ENCODE measurements around the gene IL27RA.
A peak's percentile ranks its signal among the peaks of the same experiment; 100 is the strongest.

Gene IL27RA

GRCh38 chr19:14073925-14074838 is 42.6 kb downstream of the IL27RA start:
- no peak for DNase-seq (ENCODE audit: low read depth, low spot score)
- peak overlapping the region; percentile 66 for H3K4me3 ChIP-seq (ENCODE audit: low read length)

GRCh38 chr19:14078411-14078810 is 46.8 kb downstream of the IL27RA start:
- H3K4me3 ChIP-seq (ENCODE audit: low read length) = no peak overlapping the region
- DNase-seq (ENCODE audit: low read depth, low spot score) = no peak

- DNase-seq (ENCODE audit: low read depth, low spot score) = peak; percentile 100
- peak overlapping the region; percentile 87 for H3K4me3 ChIP-seq (ENCODE audit: low read length)
These were observed 49.6 kb downstream of the IL27RA start for GRCh38 chr19:14080887-14081796.

- no peak for DNase-seq (ENCODE audit: low read depth, low spot score)
- peak overlapping the region; percentile 77 for H3K4me3 ChIP-seq (ENCODE audit: low read length)
These were observed 50.5 kb downstream of the IL27RA start for GRCh38 chr19:14081797-14082674.

GRCh38 chr19:14082675-14082960 is 51.1 kb downstream of the IL27RA start:
- no peak overlapping the region for H3K4me3 ChIP-seq (ENCODE audit: low read length)
- no peak for DNase-seq (ENCODE audit: low read depth, low spot score)

GRCh38 chr19:14085309-14085995 is 53.9 kb downstream of the IL27RA start, which contains the start of gene C19orf67:
Gene C19orf67 (minus strand): TSS chr19:14085783. CDS start chr19:14085627, 156 bp downstream.
- no peak within 1 kb of the TSS for H3K4me3 ChIP-seq (ENCODE audit: low read length)
- no peak for DNase-seq (ENCODE audit: low read depth, low spot score)

GRCh38 chr19:14086098-14086497 is 54.5 kb downstream of the IL27RA start:
- DNase-seq (ENCODE audit: low read depth, low spot score) = no peak
- H3K4me3 ChIP-seq (ENCODE audit: low read length) = no peak overlapping the region

GRCh38 chr19:14088634-14089411 is 57.3 kb downstream of the IL27RA start:
- H3K4me3 ChIP-seq (ENCODE audit: low read length) = no peak overlapping the region; the same call in 1 of the 2 replicates

GRCh38 chr19:14089412-14089661 is 57.8 kb downstream of the IL27RA start:
- H3K4me3 ChIP-seq (ENCODE audit: low read length) = peak overlapping the region; percentile 54
- no peak for DNase-seq (ENCODE audit: low read depth, low spot score)

More at GRCh38 chr19:14088634-14089411, 57.3 kb downstream of the IL27RA start:
- no peak for DNase-seq (ENCODE audit: low read depth, low spot score)

GRCh38 chr19:14089662-14090508 is 58.3 kb downstream of the IL27RA start:
- DNase-seq (ENCODE audit: low read depth, low spot score) = no peak
- peak overlapping the region; percentile 54 for H3K4me3 ChIP-seq (ENCODE audit: low read length)

- peak; percentile 86 for DNase-seq (ENCODE audit: low read depth, low spot score)
- H3K4me3 ChIP-seq (ENCODE audit: low read length) = peak within 1 kb of the TSS; percentile 77
These were observed 59.0 kb downstream of the IL27RA start, which contains the start of gene SAMD1 for GRCh38 chr19:14090509-14091080. Gene SAMD1 (minus strand): TSS chr19:14090751.

- DNase-seq (ENCODE audit: low read depth, low spot score) = peak; percentile 72
These were observed 59.7 kb downstream of the IL27RA start for GRCh38 chr19:14091081-14091812.

GRCh38 chr19:14091813-14092462 is 60.4 kb downstream of the IL27RA start:
- no peak for DNase-seq (ENCODE audit: low read depth, low spot score)

More at GRCh38 chr19:14091081-14091812, 59.7 kb downstream of the IL27RA start:
- peak overlapping the region; percentile 77 for H3K4me3 ChIP-seq (ENCODE audit: low read length)

GRCh38 chr19:14093117-14093823 is 61.7 kb downstream of the IL27RA start:
- H3K4me3 ChIP-seq (ENCODE audit: low read length) = no peak overlapping the region
- DNase-seq (ENCODE audit: low read depth, low spot score) = no peak

More at GRCh38 chr19:14091813-14092462, 60.4 kb downstream of the IL27RA start:
- peak overlapping the region; percentile 77 for H3K4me3 ChIP-seq (ENCODE audit: low read length)

- H3K4me3 ChIP-seq (ENCODE audit: low read length) = no peak overlapping the region
- no peak for DNase-seq (ENCODE audit: low read depth, low spot score)
These were observed 63.3 kb downstream of the IL27RA start for GRCh38 chr19:14094854-14095253.

All from Jurkat, Clone E6-1 (cell line).